GM12873 (cell line): Measurements from ENCODE around the gene MDM1.

Source experiments
- CTCF ChIP-seq: IDR thresholded peaks from 2 replicates; pipeline ENCODE4 v1.5.1; 2012; ENCODE audit warnings: low read depth, mild to moderate bottlenecking, moderate library complexity, low read length, control low read depth; ENCODE audit not compliant: insufficient read depth; ENCODE audit errors: missing control alignments

The MDM1 gene

GRCh38 chr12:68375756-68376695 is 43.9 kb upstream of the MDM1 start:
- TF ChIP-seq CTCF, result no peak

GRCh38 chr12:68374307-68374982 is 42.3 kb upstream of the MDM1 start:
- no peak for TF ChIP-seq CTCF

GRCh38 chr12:68370667-68371066 is 38.5 kb upstream of the MDM1 start:
- no peak for TF ChIP-seq CTCF

GRCh38 chr12:68370006-68370590 is 37.9 kb upstream of the MDM1 start:
- no peak for TF ChIP-seq CTCF

DNA sequence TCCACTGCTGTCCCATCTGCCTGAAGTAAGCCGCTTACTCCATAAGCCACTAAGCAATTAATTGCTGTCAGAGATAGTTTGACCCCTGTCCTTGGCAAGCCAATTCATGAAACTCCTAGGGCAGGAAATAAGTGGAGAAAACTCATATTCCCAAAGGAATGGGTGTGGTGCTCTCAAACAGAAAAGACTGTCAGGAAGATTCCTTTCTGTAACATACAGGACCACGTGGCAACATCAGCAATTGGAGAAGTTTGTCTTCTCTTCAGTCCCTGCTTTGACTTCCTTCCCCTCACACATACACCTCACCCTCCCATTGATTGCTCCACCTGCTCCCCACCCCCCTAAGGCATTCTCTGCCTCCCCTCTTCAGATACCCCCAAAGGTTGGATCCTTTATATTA is 36.2 kb upstream of the MDM1 start:
- no peak for TF ChIP-seq CTCF

GRCh38 chr12:68367903-68368302 is 35.7 kb upstream of the MDM1 start:
- no peak for TF ChIP-seq CTCF

DNA sequence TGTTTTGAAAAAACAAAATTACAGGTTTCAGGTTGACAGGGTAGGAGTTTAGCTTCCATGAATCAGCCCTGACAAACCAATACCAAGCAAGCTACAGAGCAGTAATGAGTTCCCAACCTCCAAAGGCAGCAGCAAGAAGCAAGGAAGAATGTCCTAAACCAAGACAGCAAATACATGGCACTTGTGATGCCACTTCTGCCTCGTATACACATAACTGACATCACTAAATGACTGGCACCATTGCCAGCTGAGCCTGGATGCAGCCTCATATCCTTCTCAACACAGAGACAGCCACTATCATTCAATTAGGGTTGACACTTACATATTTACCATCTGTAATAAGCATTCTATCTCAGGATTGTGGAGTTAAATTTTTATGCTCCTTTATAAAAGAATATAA is 35.0 kb upstream of the MDM1 start:
- no peak for TF ChIP-seq CTCF
